H9 (cell line): Measurements from ENCODE around the gene PCBP4. TPM values are rescaled to one million over a fixed set of nuclear protein-coding genes. Genes with fewer than 3 reads are reported as not detected.

ENCODE experiments used
- DNase-seq: peaks from one replicate; pipeline ENCODE4 v3.0.0-alpha.2; 2017
- H2AFZ ChIP-seq: one replicate; pipeline ENCODE4 v1.6.1; 2013; ENCODE audit warnings: mild to moderate bottlenecking, low read length, control low read depth, moderate library complexity
- H2AK5ac ChIP-seq: 2 replicates; pipeline ENCODE4 v1.6.1; 2013; ENCODE audit warnings: low read length, control low read depth, mixed read lengths; ENCODE audit not compliant: insufficient read length
- H2BK120ac ChIP-seq: one replicate; pipeline ENCODE4 v1.6.1; 2013; ENCODE audit warnings: low read depth, mild to moderate bottlenecking, low read length, control low read depth, inconsistent platforms; ENCODE audit not compliant: poor library complexity, severe bottlenecking
- H2BK12ac ChIP-seq: 2 replicates; pipeline ENCODE4 v1.6.1; 2013; ENCODE audit warnings: low read length, control low read depth, mixed read lengths, low read depth; ENCODE audit not compliant: insufficient read length
- H2BK15ac ChIP-seq: 2 replicates; pipeline ENCODE4 v1.6.1; 2013; ENCODE audit warnings: low read depth, low read length, control low read depth
- H2BK20ac ChIP-seq: one replicate; pipeline ENCODE4 v1.6.1; 2013; ENCODE audit warnings: low read depth, mild to moderate bottlenecking, low read length, control low read depth, inconsistent platforms; ENCODE audit not compliant: poor library complexity, severe bottlenecking
- H2BK5ac ChIP-seq: 2 replicates; pipeline ENCODE4 v1.6.1; 2013; ENCODE audit warnings: low read length, control low read depth, mixed read lengths; ENCODE audit not compliant: insufficient read length
- H3K14ac ChIP-seq: 2 replicates; pipeline ENCODE4 v1.6.1; 2013; ENCODE audit warnings: low read length, control low read depth; ENCODE audit not compliant: insufficient read depth
- H3K18ac ChIP-seq: 2 replicates; pipeline ENCODE4 v1.6.1; 2013; ENCODE audit warnings: low read depth, mild to moderate bottlenecking, mixed read lengths, low read length, control low read depth; ENCODE audit not compliant: insufficient read length
- H3K23ac ChIP-seq: 2 replicates; pipeline ENCODE4 v1.6.1; 2013; ENCODE audit warnings: low read length, control low read depth, mixed read lengths, low read depth; ENCODE audit not compliant: insufficient read length
- H3K23me2 ChIP-seq: 2 replicates; pipeline ENCODE4 v1.6.1; 2013; ENCODE audit warnings: low read depth, mild to moderate bottlenecking, mixed read lengths, low read length, control low read depth; ENCODE audit not compliant: insufficient read length, poor library complexity, severe bottlenecking
- H3K27ac ChIP-seq: 2 replicates; pipeline ENCODE4 v1.5.1; 2013; ENCODE audit warnings: low read length, control low read depth, mixed read lengths, low read depth; ENCODE audit not compliant: insufficient read length
- H3K27me3 ChIP-seq: 2 replicates; pipeline ENCODE4 v1.6.1; 2013; ENCODE audit warnings: low read length, control low read depth, inconsistent platforms; ENCODE audit not compliant: insufficient read depth
- H3K4ac ChIP-seq: 2 replicates; pipeline ENCODE4 v1.6.1; 2013; ENCODE audit warnings: low read depth, mild to moderate bottlenecking, control low read depth, inconsistent platforms, low read length, moderate library complexity
- H3K4me1 ChIP-seq: 2 replicates; pipeline ENCODE4 v1.6.1; 2013; ENCODE audit warnings: low read length, control low read depth, inconsistent platforms; ENCODE audit not compliant: insufficient read depth
- H3K4me2 ChIP-seq: 2 replicates; pipeline ENCODE4 v1.6.1; 2013; ENCODE audit warnings: low read length, control low read depth, mixed read lengths; ENCODE audit not compliant: insufficient read length, insufficient read depth
- H3K56ac ChIP-seq: 2 replicates; pipeline ENCODE4 v1.6.1; 2013; ENCODE audit warnings: low read depth, mild to moderate bottlenecking, mixed read lengths, low read length, control low read depth; ENCODE audit not compliant: insufficient read length
- H3K79me1 ChIP-seq: 2 replicates; pipeline ENCODE4 v1.6.1; 2013; ENCODE audit warnings: low read depth, mild to moderate bottlenecking, moderate library complexity, low read length, control low read depth, inconsistent platforms; ENCODE audit not compliant: insufficient read depth, poor library complexity, severe bottlenecking
- H3K79me2 ChIP-seq: 2 replicates; pipeline ENCODE4 v1.6.1; 2013; ENCODE audit warnings: low read length, control low read depth, inconsistent platforms; ENCODE audit not compliant: insufficient read depth
- H3K9ac ChIP-seq: 2 replicates; pipeline ENCODE4 v1.6.1; 2013; ENCODE audit warnings: low read length, control low read depth, mixed read lengths; ENCODE audit not compliant: insufficient read length; ENCODE audit errors: extremely low read depth
- H3K9me3 ChIP-seq: one replicate; pipeline ENCODE4 v1.6.1; 2013; ENCODE audit warnings: low read depth, low read length, inconsistent platforms; ENCODE audit not compliant: control insufficient read depth
- H3T11ph ChIP-seq: one replicate; pipeline ENCODE4 v1.6.1; 2013; ENCODE audit warnings: mild to moderate bottlenecking, low read length, control low read depth, inconsistent platforms
- H4K20me1 ChIP-seq: one replicate; pipeline ENCODE4 v1.6.1; 2013; ENCODE audit not compliant: control insufficient read depth, insufficient read length, insufficient read depth
- H4K5ac ChIP-seq: 2 replicates; pipeline ENCODE4 v1.6.1; 2013; ENCODE audit warnings: low read depth, mild to moderate bottlenecking, mixed read lengths, low read length, control low read depth; ENCODE audit not compliant: insufficient read length
- H4K8ac ChIP-seq: replicated peaks from 2 replicates; pipeline ENCODE4 v1.6.1; 2013; ENCODE audit warnings: low read length, control low read depth, mixed read lengths, low read depth; ENCODE audit not compliant: insufficient read length
- H4K91ac ChIP-seq: 2 replicates; pipeline ENCODE4 v1.6.1; 2013; ENCODE audit warnings: low read depth, mild to moderate bottlenecking, moderate library complexity, mixed read lengths, low read length, control low read depth; ENCODE audit not compliant: insufficient read length
- H3K27ac Mint-ChIP-seq, 3 experiments: 2 replicates in 2 of 3; 3 replicates in 1 of 3; pipeline ENCODE4 v1.8.0; 2020 to 2021; ENCODE audit warnings: mixed read lengths in 3 of 3, mild to moderate bottlenecking in 1 of 3, moderate library complexity in 1 of 3
- H3K27me3 Mint-ChIP-seq: 2 replicates; pipeline ENCODE4 v1.8.0; 2021; ENCODE audit warnings: low read depth, mild to moderate bottlenecking, moderate library complexity, mixed read lengths
- H3K36me3 Mint-ChIP-seq, 3 experiments: 2 replicates in 2 of 3; 3 replicates in 1 of 3; pipeline ENCODE4 v1.8.0; 2020 to 2021; ENCODE audit warnings: low read depth in 3 of 3, mixed read lengths in 3 of 3; ENCODE audit not compliant: insufficient read depth in 1 of 3
- H3K4me1 Mint-ChIP-seq, 2 experiments: 2 replicates each; pipeline ENCODE4 v1.8.0; 2020; ENCODE audit warnings: mixed read lengths in 2 of 2
- H3K4me3 Mint-ChIP-seq, 2 experiments: 2 replicates in 1 of 2; 3 replicates in 1 of 2; pipeline ENCODE4 v1.8.0; 2020 to 2021; ENCODE audit warnings: mild to moderate bottlenecking in 2 of 2, mixed read lengths in 2 of 2, moderate library complexity in 1 of 2
- H3K9me3 Mint-ChIP-seq, 2 experiments: 2 replicates in 1 of 2; 3 replicates in 1 of 2; pipeline ENCODE4 v1.8.0; 2020; ENCODE audit warnings: mild to moderate bottlenecking in 2 of 2, mixed read lengths in 2 of 2, moderate library complexity in 1 of 2
- WGBS: extraction: QIAGEN DNeasy Blood & Tissue Kit; methylation state at CpG from one replicate; pipeline ENCODE4 v1.1.7; 2013; ENCODE audit warnings: missing lambda C conversion rate, low lambda C conversion rate, mixed read lengths; ENCODE audit not compliant: insufficient read length; ENCODE audit errors: extremely low coverage; 5-methylcytosine and 5-hydroxymethylcytosine counted together
- total RNA-seq: library from RNA; stranded (reverse); gene quantifications from 2 replicates; pipeline ENCODE4 v1.2.1, GENCODE V29; 2021
- TF ChIP-seq, protein P1 (sequence below): fragments of 200-600 bp; sonication (generic); conservative IDR thresholded peaks from 3 replicates; pipeline ENCODE4 v1.8.0; 2021; ENCODE audit warnings: antibody characterized with exemption, mild to moderate bottlenecking

PCBP4 gene
- total RNA-seq, 1 experiment from 2014 or later: 24.6 TPM

- no peak overlapping the region for H3K27ac ChIP-seq
- H3K14ac ChIP-seq: no peak overlapping the region
- no peak overlapping the region for H2BK15ac ChIP-seq
- H3K9ac ChIP-seq: no peak overlapping the region
- no peak overlapping the region for H3T11ph ChIP-seq
- H2AFZ ChIP-seq: no peak overlapping the region
- Mint-ChIP-seq H3K27me3 (peaks cover 34% of the 10 kb centered on the region), H3K4me1 (peaks cover 20 to 29% of the 10 kb centered on the region in 2 experiments), H3K4me3 (no peak overlapping the region), H3K9me3 (peaks cover 0 to 2% of the 10 kb centered on the region in 2 experiments; a peak in 2 of 5 replicates), H3K27ac (no peak overlapping the region), H3K36me3 (peaks cover 0 to 2% (median 0%) of the 10 kb centered on the region in 3 experiments; a peak in 3 of 7 replicates)
- H2AK5ac ChIP-seq: no peak overlapping the region
- H2BK12ac ChIP-seq: no peak overlapping the region
- H3K4ac ChIP-seq: no peak overlapping the region
- H3K79me1 ChIP-seq: no peaks in the 10 kb centered on the region
- H3K9me3 ChIP-seq: no peaks in the 10 kb centered on the region
- peaks cover 9% of the 10 kb centered on the region; the same call in 1 of the 2 replicates for H3K4me1 ChIP-seq
- no CpG with 5 or more reads among the region's 4 CpGs for WGBS
- no peak overlapping the region for H2BK5ac ChIP-seq
- H2BK20ac ChIP-seq: no peak overlapping the region
- no peak overlapping the region for H3K18ac ChIP-seq
- DNase-seq: no peak
- H3K23ac ChIP-seq: no peak overlapping the region
- peaks cover 3% of the 10 kb centered on the region for H4K20me1 ChIP-seq
- no peak overlapping the region for H3K56ac ChIP-seq
- H3K27me3 ChIP-seq: peaks cover 7% of the 10 kb centered on the region; the same call in 1 of the 2 replicates
- no peak overlapping the region for H3K4me2 ChIP-seq
- no peak overlapping the region for H2BK120ac ChIP-seq
- H4K5ac ChIP-seq: no peak overlapping the region
- H4K8ac ChIP-seq: no peak overlapping the region
- TF ChIP-seq, protein P1, sequence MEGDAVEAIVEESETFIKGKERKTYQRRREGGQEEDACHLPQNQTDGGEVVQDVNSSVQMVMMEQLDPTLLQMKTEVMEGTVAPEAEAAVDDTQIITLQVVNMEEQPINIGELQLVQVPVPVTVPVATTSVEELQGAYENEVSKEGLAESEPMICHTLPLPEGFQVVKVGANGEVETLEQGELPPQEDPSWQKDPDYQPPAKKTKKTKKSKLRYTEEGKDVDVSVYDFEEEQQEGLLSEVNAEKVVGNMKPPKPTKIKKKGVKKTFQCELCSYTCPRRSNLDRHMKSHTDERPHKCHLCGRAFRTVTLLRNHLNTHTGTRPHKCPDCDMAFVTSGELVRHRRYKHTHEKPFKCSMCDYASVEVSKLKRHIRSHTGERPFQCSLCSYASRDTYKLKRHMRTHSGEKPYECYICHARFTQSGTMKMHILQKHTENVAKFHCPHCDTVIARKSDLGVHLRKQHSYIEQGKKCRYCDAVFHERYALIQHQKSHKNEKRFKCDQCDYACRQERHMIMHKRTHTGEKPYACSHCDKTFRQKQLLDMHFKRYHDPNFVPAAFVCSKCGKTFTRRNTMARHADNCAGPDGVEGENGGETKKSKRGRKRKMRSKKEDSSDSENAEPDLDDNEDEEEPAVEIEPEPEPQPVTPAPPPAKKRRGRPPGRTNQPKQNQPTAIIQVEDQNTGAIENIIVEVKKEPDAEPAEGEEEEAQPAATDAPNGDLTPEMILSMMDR: no peak
- H3K79me2 ChIP-seq: no peaks in the 10 kb centered on the region
- H3K23me2 ChIP-seq: peaks cover 16% of the 10 kb centered on the region
- no peak overlapping the region for H4K91ac ChIP-seq
These were observed 10.9 kb upstream of the PCBP4 start for GRCh38 chr3:51978143-51978502.
